ENCODE results near the gene PPM1L.

Gene PPM1L

DNA sequence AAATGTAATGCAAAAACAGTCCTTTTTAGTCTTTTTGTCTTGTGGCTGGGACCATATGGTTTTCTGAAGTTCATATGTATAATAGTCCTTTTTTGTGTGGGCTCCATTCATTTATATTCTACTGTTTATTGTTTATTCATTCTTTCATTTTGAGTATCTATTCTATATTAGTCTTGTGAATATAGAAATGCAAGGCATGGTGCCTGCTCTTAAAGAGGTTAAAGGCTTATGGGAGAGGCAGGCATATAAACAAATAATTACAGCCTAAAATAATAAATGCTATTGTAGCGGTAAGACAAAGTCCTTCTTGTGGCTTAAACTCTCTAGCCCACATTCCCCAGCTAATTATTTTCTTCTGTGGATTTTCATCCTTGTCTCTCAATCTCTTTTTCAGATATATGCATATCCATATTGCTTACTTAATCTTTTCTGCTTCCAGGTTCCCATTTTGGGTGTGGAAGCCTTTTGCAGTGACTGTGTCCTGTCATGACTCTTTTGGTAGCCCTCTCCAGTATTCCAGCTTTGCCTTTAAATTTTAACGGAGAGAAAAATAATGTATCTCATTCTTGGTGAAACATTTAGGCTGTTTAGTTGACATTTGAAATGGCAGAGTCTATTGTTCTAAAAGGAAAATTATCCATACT is 101.6 kb downstream of the PPM1L start:
- no peak for DNase-seq

DNA sequence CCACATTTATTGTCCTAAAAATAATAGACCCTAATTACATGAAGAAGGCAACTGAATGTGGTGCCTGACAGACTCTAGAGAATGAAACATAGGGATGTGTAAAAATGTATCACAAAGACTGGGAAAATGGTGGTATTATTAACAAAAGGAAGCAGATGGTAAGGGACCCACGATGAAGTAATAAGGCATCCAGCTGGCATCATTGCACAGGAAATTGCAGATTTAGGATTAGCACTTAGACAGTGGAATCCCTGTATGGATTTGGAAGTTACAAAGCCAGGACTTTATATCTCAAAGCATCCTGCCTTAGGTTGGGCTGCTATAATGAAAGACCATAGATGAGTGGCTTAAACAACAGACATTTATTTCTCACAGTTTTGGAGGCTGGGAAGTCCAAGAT is 104.3 kb downstream of the PPM1L start:
- no peak for DNase-seq

DNA sequence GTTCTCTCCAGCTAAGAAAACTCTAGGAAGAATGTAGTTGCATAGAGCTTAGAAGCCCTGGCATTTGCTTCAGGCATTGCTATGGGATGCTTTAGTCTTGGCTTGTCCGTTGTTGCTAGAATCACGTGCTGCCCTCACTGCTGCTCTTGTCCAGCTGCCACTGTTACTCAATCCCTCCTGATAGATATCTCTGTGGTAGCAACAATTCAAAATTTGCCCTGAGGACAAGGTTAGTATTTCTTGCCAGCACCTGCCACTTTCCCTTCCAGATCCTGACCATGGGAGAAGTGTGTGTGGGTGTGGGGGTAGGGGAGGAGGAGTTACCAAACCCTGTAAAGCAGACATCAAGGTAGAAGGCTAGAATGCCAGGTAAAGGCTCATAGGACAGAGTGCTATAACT is 113.8 kb downstream of the PPM1L start:
- DNase-seq: no peak

DNA sequence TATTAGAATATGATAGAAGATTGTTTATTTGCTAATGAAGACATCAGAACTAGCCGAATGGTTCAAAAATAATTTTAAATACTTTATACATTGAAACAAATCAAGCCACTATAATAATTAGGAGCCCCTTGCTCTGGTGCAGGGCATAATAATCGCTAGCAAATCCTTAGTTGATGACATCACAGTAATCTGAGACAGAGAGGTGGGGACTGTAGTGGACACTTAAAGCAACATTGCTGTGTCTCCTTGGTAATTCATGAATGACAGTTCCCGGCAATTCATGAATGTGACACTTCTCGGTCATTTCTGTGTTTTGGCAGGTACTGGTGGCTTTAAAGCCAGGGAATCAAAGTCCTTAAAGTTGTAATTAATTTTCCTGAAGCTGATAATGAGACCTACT is 114.3 kb downstream of the PPM1L start:
- no peak for DNase-seq

DNA sequence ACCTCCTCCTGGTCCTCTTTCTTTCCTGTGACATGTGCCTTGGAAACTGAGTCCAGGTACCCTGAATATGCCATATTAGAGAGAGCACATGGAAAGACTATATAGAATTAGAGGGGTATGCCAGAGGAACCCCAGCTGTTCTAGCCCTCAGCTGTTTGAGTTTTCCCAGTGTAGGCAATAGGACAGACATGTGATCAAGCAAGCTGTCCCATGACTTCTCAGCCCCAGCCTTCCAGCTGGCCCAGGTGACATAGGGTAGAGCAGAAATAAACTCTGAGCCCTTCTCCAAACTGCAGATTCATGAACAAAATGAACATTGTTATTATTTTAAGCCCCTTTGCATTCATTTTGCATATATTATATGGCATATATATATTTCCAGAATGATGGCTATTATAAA is 118.7 kb downstream of the PPM1L start:
- DNase-seq: no peak

DNA sequence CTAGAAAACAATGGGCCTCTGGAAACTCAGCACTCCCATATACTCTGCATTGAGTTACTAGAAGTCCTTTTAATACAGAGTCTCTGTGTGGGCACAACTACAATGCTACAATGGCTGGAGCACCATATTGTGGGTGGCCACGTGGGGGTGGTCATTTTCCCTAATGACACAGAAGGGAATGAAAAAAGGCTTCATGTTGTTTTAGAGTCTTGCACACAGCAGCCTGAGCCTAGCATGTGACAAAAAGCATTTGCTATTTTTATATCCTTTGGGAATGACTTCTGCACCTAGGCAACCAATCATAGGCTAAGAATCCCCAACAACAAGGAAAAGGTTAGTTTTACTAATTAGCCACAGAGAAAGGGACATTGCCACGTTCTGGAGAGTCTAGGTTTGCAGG is 120.6 kb downstream of the PPM1L start:
- no peak for DNase-seq

DNA sequence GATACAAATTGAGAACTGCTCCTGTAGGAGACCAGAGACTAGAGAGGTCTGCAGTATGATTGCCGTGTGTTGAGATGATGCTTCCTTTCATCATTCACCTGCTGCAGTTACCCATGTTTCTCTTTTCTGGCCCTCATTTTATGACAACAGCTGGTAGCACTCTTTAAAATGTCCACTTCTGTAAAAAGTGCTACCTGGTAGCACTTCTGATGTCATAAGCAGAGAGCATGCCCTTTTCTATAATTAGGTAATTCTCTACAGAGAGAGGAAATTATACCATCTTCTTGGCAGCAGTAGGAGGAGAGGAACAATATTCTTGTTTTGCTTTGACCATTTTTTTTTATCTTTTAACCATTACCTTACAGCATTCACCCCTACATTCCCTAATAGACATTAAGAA is 123.8 kb downstream of the PPM1L start:
- no peak for DNase-seq

DNA sequence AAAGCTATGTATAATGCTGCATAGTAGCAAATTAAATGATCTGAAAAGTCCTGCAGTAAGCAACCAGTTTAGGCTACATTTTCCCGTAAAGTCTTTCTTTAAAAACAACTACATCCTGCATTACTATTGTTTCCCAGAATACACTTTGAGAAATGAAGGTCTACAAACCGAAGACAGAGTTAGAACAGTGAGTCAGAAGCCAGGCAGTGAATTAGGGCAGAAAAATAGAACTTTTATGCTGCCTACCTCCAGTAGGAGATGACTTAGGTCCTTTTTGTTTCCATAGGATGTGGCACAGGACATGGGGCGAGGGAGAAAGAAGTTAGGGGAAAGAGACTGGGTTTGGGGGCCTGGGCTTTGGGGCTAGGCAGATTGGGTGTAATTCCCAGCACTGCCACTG is 127.3 kb downstream of the PPM1L start:
- DNase-seq: no peak

DNA sequence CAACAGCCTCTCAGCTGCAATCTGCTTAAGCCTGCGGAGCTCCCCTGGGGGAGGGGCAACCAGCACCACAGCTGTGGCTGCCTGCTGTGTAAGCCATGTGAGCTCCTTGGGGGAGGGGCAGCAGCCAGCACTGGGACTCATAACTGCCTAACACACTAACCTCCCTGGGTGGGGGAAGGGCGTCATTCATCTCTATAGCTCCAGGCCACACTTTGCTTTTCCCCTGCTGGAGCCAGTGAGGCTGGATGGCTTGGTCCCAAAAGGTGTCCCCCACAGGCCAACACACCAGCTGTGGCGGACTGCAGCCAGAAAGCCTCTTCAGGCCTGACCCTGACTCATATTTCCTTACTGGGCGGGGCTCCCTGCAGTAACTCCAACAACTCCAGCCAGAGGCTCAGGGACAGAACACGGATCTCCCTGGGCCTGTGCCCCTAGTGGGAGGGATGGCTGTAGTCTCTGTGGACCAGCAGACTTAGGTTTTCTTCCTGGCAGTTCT is 129.8 kb downstream of the PPM1L start:
- DNase-seq: no peak

DNA sequence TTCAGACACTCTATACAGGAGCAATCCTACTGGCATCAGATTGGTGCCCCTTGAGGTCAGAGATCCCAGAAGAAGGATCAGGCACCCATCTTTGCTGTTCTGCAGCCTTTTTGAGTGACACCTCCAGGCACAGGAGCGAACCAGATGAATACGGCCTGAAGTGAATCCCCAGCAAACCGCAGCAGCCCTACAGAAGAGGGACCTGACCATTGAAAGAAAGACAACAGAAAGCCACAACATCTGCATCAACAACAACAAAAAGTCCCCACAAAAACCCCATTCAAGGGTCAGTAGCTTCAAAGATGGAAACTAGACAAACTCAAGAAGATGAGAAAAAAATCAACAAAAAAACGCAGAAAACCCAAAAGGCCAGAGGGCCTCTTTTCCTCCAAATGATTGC is 130.4 kb downstream of the PPM1L start:
- no peak for DNase-seq

DNA sequence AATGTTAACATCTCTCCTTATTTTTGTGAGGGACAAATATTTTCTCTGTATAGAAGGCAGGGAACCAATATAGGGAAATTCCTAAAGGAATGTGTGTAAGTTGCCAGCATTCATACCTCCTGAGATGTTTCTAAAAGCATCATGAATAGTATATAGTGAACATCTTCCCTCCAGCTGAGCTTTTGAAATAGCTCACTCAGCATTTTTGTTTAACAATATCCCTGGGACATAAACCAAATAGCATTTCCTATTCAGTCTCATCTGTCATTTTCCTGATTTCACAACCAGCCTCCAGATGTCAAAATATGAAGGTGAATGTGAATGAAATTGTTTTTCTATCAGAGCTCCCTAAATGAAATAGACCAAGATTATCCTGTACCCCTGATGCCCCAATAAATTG is 137.2 kb downstream of the PPM1L start:
- no peak for DNase-seq

DNA sequence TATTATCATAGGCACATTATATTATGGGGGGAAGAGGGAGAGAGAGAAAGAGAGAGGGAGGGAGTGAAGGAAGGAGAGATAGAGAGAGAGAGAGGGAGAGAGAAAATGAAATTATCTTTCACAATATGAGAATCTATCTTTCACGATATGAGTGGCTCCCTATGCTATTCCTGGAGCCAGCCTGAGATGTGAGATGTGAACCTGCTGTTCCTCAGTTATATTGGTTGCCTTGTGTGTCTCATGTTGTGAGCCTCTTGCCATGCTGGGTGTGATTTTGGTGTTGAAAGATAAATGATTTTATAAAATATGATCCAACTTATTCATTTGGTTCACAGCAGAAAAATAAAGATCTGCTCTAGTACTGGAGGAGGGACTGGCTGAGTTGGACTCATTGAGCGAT is 148.7 kb downstream of the PPM1L start:
- DNase-seq: no peak

DNA sequence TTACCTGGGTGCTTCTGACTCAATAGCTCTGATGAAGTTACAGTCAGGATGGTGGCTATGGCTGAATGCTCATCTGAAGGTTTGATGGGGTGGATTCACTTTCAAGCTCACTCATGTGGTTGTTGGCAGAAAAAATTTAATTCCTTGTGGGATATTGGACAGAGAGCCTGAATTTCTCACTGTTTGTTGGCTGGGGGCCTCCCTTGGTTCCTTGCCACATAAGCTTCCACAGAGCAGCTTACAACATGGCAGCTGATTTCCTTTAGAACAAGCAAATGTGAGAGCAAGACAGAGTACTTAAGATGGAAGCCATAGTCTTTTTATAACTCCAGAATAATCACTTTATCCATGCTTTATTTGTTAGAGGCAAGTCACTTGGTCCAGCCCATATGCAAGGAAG is 150.6 kb downstream of the PPM1L start:
- no peak for DNase-seq

DNA sequence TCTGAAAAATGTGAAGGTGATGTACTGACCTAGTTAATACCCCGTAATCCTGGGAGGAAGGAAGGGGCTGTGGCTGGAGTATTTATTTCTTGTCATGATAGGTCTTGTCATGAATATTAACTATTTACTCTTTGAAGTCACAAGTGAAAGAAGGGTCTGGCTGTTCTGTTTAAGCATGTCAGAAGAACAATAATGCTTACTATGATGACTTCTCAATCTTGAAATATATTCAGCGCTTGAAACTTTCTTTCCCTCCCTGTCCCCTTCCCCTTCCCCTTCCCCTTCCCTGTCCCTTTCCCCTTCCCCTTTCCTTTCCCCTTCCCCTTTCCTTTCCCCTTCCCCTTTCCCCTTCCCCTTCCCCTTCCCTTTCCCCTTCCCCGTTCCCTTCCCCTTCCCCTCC is 153.9 kb downstream of the PPM1L start:
- DNase-seq: no peak

DNA sequence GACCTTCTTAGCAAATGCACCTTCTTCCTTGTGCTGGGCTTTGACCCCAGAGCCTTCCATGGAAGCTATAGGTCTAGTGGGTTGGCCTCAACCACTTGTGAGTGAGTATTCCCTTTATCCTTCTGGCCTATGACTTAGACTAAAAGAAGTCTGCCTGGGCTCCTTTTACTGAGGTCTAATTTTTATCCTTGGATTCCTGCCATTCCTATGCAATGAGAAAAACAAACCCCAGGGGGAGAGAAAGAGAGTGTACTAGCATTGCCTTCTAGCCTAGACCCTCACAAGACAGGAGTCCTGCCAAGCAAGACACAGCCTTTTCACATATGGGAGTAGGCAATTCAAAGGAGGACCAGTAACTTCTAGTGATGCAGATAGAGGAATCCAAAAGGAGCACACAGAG is 155.4 kb downstream of the PPM1L start:
- DNase-seq: no peak

DNA sequence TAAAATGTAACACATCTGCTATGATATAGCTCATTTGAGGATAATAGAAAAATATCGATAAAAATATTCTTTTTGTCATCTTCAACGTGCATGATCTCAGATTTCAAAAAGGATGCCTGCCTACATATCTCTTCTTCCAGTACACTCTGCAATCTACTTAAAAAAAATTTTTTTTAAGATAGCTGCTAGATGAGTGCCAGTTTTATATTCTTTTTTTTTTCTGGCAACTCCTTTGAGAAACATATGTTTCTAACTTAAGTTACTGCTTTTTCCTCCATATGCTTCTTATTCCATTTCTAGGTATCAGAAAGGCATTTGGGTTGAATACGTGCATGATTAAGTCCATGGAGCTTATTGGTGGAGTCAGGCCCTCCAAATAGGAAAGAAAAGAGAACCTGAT is 160.4 kb downstream of the PPM1L start:
- no peak for DNase-seq

DNA sequence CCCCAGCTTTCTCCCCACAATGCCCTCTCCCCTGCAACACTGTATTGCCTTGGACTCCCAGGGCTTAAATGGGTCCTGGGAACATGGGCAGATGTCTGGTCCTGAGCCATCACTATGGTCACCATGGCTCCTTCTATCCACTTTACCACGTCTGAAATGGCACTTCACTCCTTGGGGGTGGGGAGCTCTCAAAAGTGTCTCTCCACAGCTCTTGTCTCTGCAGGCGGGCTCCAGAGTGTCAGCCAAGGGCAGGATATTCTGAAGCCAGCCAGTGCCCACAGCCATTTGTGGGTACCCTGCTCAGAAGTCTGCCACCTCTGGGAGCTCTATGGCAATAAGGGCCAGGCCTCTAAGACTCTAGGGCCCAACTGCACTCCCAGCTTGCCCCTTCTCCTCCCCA is 163.9 kb downstream of the PPM1L start:
- no peak for DNase-seq

DNA sequence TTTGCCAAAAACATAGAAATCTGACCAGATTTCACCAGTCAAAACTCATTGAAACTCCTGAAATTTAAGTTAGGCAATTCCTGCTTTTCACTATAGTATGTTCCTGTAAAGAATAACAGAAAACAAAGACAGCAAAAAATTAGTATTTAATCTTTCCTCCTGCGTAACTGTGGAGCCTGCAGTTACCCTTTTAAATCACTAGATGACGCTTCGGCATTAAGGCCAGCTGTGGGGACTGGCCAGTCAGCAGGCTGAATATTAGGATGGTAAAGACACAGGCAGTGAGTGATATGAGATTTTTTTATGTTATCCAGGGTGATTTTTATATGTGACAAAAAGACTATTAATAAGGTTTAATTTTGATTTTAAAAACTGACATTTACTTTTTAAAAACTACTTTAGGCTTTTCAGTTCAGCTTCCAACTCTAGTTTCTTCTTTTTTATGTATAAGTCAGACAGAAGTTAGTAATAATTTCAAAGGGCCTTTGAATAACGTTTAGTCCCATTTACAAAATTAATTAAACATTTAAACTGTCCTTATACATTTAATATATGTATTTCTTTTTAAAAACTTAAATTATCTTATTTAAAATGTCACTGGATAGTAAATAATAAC is 165.1 kb downstream of the PPM1L start:
- peak; percentile 4 for DNase-seq

DNA sequence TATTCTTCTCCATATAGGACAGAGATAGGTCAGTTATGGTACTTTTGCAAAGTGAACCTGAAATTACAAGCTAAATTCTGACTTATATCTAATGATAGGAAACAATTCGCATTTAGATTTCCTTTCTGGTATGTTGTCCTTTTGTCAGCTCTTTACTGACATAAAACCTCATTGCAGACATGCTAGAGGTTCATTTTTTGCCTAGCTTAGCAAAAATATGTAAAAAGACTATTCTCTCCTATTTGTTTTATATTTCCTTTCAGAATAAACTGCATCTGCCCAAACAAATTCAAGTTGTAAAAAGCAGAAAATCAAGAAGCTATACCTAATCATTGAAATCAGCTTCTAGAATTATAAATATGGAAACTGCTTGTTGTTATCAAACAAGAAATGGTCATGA is 168.7 kb downstream of the PPM1L start:
- no peak for DNase-seq

DNA sequence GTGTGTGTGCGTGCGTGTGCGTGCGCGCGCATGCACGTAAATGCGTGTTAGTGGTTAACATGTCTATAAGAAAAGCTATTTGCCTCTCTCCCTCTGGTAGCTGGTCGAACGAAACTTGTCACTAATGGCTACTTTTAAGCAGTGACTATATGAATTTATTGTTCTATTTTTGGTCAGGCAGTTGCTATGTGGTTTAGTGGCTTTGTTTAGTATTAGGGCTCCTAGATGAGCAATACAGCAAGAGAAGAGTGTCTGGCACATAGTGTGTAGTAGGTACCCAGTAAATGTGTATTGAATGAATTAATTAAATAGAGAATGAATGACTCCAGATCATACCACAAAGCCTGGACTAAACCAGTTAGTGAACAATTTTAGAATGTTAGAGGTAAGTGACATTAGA is 171.6 kb downstream of the PPM1L start:
- DNase-seq: no peak

DNA sequence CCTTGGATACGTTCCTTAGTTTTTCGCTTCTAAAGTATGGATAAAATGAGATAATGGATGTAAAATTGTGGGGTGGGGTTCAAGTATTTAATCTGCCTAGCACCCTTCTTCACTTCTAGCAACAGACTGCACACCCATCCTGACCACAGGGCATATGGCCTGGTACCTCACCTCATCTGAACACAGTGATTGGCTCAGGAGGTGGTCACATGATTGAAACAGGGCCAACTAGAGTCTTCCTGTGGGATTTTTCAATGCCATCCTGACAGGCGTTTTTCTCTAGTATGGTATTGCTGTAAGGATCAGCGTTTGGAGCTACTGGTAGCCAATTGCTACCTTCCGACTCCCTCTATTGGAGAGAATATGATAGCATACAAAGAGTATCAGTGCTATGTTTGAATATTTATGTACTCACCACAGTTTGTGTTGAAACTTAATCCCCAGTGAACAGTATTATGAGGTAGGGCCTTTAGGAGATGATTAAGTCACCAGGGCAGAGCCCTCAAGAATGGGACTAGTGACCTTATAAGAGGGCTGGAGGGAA is 172.2 kb downstream of the PPM1L start:
- no peak for DNase-seq

DNA sequence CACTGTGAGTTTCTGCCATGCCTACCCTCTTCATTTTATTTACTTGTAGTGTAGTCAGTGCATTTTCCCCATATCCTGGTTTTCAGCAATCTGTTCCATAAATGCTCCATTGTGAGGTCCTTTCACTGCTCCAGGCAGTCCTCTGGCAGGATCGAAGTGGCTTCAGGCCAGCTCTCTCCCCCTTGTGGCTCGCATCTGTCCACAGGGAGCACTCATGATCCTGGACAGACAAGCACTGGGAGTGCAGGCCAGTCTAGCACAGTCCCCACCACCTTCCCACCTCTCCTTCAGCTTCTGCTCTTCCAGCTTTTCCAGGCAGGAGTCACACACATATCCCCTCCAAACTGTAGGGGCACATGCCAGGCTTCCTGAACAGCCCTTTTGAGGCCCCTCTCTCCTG is 173.6 kb downstream of the PPM1L start:
- no peak for DNase-seq

DNA sequence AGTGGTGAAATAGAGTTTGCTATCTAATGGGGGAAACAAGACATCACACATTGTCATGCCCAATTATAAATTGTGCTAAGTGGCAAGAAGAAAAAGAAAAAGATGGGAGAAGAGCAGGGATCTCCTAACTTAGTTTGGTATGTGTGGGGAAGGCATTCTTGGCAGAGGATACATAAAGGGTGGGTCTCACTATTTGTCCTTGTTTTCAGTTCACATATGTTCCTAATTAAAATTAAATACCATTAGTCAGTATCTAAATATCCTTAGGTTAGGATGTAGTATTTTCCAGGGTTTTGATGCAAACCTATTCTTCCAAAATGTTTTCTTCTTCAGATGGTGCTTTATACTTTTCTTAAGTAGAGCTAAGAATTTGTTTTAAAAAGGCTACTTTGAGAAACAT is 175.4 kb downstream of the PPM1L start:
- DNase-seq: no peak

DNA sequence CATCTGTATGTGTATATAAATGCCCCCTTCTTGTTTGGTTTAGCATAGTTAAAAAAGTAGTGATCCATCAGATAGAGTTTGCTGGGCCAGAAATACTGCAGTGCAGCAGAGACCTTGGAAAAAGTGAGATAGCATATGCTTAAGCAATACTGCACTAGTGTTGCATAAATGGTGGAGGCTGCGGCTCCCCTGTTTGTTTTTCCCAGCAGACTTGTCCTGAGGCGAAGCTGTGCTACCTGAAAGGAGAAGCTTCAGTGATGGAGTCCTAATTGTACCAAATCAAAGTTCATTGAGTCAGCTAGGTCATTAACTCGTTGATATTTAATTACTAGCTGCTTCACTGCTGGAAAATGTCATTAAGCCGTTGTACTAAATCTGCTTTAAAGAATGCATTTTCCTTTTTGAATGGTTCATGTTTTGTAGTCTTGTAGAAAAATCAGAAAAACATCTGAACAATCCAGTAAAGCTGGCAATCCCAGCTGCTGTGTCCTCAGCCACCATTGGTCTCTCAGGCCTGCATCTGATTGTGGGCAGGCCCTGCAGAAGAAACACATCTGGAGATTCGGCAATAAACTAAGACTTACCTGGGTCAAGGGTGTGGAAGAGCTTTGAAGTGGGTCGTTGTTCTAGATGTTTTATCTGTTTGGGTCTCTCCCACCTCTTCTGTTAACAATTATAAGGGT is 179.5 kb downstream of the PPM1L start:
- DNase-seq: no peak

All from stimulated activated CD4-positive, alpha-beta T cell treated with anti-CD3 and anti-CD28 coated beads, Interleukin-15, amount 100 ng/mL, for 24 hours (primary cell).